GM12864 (cell line): ENCODE measurements around the gene MMADHC.

Experiments used
- DNase-seq: peaks from one replicate; pipeline ENCODE4 v3.0.0-alpha.2; 2011; ENCODE audit warnings: low read depth
- H3K4me3 ChIP-seq: 2 replicates; pipeline ENCODE4 v1.5.1; 2011; ENCODE audit warnings: mild to moderate bottlenecking, low read depth, low read length, control low read depth
- CTCF ChIP-seq: IDR thresholded peaks from 2 replicates; pipeline ENCODE4 v1.5.1; 2011; ENCODE audit warnings: low read depth, mild to moderate bottlenecking, moderate library complexity, low read length, control low read depth, inconsistent platforms; ENCODE audit errors: missing control alignments

Gene MMADHC

GRCh38 chr2:149534674-149535073 lies 52.9 kb downstream of the MMADHC start:
- no peak overlapping the region for H3K4me3 ChIP-seq
- TF ChIP-seq CTCF, result no peak
- DNase-seq, result no peak

GRCh38 chr2:149528983-149529382 lies 58.6 kb downstream of the MMADHC start:
- TF ChIP-seq CTCF, result no peak
- DNase-seq, result no peak
- no peak overlapping the region for H3K4me3 ChIP-seq

- no peak for TF ChIP-seq CTCF
- DNase-seq, result no peak
- H3K4me3 ChIP-seq, result no peak overlapping the region
Measured at GRCh38 chr2:149527998-149528755, 59.4 kb downstream of the MMADHC start.

GRCh38 chr2:149526689-149527088 lies 60.9 kb downstream of the MMADHC start:
- TF ChIP-seq CTCF, result no peak
- no peak overlapping the region for H3K4me3 ChIP-seq
- DNase-seq, result no peak

- no peak for DNase-seq
- no peak for TF ChIP-seq CTCF
Measured at GRCh38 chr2:149525323-149525722, 62.3 kb downstream of the MMADHC start.

More at GRCh38 chr2:149525323-149525722, 62.3 kb downstream of the MMADHC start:
- H3K4me3 ChIP-seq, result no peak overlapping the region
